Measurements from ENCODE around the gene RPS21.

GRCh38 chr20:62390317-62391164 lies 3.6 kb downstream of the RPS21 start:
- TF ChIP-seq CTCF (IDR thresholded peaks at IDR 0.05; ENCODE audit: borderline replicate concordance, extremely low read depth, low read length, poor library complexity, severe bottlenecking) = no peak
- TF ChIP-seq EZH2 (IDR thresholded peaks at IDR 0.05; ENCODE audit: borderline replicate concordance, low read depth, low read length, severe bottlenecking) = no peak
